Gastroesophageal sphincter (tissue), 3 donors: ENCODE measurements around the gene GH2.
"Not testable (repeated sequence)": the region's sequence is repeated elsewhere in the genome, so short reads cannot be mapped to it uniquely, and the experiment has no call there.

Experiments used
- POLR2A ChIP-seq, 2 donors: fragments of 450-650 bp; IDR thresholded peaks; one replicate each; pipeline ENCODE4 v1.6.1; 2017; ENCODE audit warnings: antibody characterized with exemption in 2 of 2, mild to moderate bottlenecking in 2 of 2, moderate library complexity in 1 of 2
- POLR2AphosphoS5 ChIP-seq: sonication (generic); formaldehyde crosslinking; IDR thresholded peaks from one replicate; pipeline ENCODE4 v1.6.1; 2017; ENCODE audit warnings: antibody characterized with exemption
- TF ChIP-seq, protein P1 (sequence below), 4 experiments: fragments of 200-600 bp in 2 of 4; fragments of 450-650 bp in 2 of 4; sonication (generic) in 1 of 4; IDR thresholded peaks; one replicate each; pipeline ENCODE4 v1.5.1; 2017 to 2019; ENCODE audit warnings: antibody characterized with exemption in 4 of 4, mild to moderate bottlenecking in 2 of 4, moderate library complexity in 2 of 4

DNA sequence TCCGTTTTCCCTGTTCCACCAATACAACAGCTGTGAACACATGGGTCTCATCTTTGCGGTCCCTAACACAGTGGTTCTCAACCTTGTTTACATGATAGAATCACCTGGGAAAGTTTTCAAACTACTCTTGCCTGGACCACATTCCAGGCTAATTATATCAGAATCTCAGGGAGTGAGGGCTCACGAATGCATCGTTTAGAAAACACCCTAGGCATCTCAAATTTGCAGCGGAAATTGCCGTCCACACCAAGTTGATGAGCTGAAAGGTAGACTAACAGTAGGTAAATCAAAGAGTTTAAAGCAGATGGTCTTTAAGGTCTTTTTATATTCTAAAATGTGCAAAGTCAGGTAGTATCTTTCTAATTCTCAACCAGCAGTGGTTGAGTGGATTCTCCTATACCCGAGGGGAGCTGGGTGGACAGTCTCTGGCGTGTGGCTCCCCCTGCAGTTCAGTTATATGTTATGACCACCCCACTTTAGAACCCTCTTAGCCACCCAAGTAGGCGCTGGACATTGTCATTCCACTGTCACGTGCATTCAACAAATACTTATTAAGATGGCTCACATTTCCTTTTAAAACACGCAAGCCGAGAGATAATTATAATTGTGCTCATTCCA, 25.5 kb upstream of the GH2 start:
- TF ChIP-seq, protein P1, sequence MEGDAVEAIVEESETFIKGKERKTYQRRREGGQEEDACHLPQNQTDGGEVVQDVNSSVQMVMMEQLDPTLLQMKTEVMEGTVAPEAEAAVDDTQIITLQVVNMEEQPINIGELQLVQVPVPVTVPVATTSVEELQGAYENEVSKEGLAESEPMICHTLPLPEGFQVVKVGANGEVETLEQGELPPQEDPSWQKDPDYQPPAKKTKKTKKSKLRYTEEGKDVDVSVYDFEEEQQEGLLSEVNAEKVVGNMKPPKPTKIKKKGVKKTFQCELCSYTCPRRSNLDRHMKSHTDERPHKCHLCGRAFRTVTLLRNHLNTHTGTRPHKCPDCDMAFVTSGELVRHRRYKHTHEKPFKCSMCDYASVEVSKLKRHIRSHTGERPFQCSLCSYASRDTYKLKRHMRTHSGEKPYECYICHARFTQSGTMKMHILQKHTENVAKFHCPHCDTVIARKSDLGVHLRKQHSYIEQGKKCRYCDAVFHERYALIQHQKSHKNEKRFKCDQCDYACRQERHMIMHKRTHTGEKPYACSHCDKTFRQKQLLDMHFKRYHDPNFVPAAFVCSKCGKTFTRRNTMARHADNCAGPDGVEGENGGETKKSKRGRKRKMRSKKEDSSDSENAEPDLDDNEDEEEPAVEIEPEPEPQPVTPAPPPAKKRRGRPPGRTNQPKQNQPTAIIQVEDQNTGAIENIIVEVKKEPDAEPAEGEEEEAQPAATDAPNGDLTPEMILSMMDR (IDR thresholded peaks at IDR 0.05): not testable (repeated sequence)
- not testable (repeated sequence) for TF ChIP-seq POLR2A (IDR thresholded peaks at IDR 0.05); POLR2AphosphoS5
